Stomach (tissue), 9 donors: Measurements from ENCODE around the gene TSHZ2. TPM values are rescaled to one million over a fixed set of nuclear protein-coding genes. Genes with fewer than 3 reads are reported as not detected.
"Not testable (repeated sequence)": the region's sequence is repeated elsewhere in the genome, so short reads cannot be mapped to it uniquely, and the experiment has no call there.

Experiments
- DNase-seq, 2 donors: peaks; one replicate each; pipeline versions ENCODE4 v3.0.0 to v3.0.0-alpha.2; 2013 to 2019
- H3K27ac ChIP-seq, 5 donors: fragments of 200-600 bp in 4 of 5; sonication (generic) in 4 of 5; one replicate each; pipeline ENCODE4 v1.5.1; 2013 to 2019; ENCODE audit warnings: mild to moderate bottlenecking in 1 of 5, moderate library complexity in 1 of 5
- H3K27me3 ChIP-seq, 3 donors: fragments of 200-600 bp; sonication (generic); one replicate each; pipeline ENCODE4 v1.5.1; 2017 to 2019; ENCODE audit warnings: mixed run types in 1 of 3
- H3K36me3 ChIP-seq, 4 donors: fragments of 200-600 bp; sonication (generic); 1 replicate in 3 of 4; 2 replicates in 1 of 4; pipeline ENCODE4 v1.5.1; 2016 to 2019
- H3K4me1 ChIP-seq, 4 donors: fragments of 200-600 bp; sonication (generic); one replicate each; pipeline ENCODE4 v1.5.1; 2016 to 2019
- H3K4me3 ChIP-seq, 4 donors: fragments of 200-600 bp; sonication (generic) in 3 of 4; one replicate each; pipeline ENCODE4 v1.5.1; 2016 to 2019; ENCODE audit warnings: mild to moderate bottlenecking in 1 of 4
- H3K9me3 ChIP-seq, 4 donors: fragments of 200-600 bp; sonication (generic); one replicate each; pipeline ENCODE4 v1.5.1; 2016 to 2019
- CTCF ChIP-seq, 7 experiments: fragments of 450-650 bp in 4 of 7; fragments of 200-600 bp in 3 of 7; sonication (generic) in 3 of 7; IDR thresholded peaks; one replicate each; pipeline ENCODE4 v1.5.1; 2016 to 2019; ENCODE audit warnings: antibody characterized with exemption in 7 of 7, control low read depth in 2 of 7, mild to moderate bottlenecking in 1 of 7
- EP300 ChIP-seq: sonication (generic); formaldehyde crosslinking; IDR thresholded peaks from one replicate; pipeline ENCODE4 v1.6.1; 2017; ENCODE audit warnings: antibody characterized with exemption
- POLR2A ChIP-seq, 4 donors: fragments of 450-650 bp; IDR thresholded peaks; one replicate each; pipeline ENCODE4 v1.6.1; 2016; ENCODE audit warnings: antibody characterized with exemption in 4 of 4, control low read depth in 2 of 4, mild to moderate bottlenecking in 1 of 4, moderate library complexity in 1 of 4
- POLR2AphosphoS5 ChIP-seq, 3 donors: sonication (generic); formaldehyde crosslinking; IDR thresholded peaks; one replicate each; pipeline ENCODE4 v1.6.1; 2016; ENCODE audit warnings: antibody characterized with exemption in 3 of 3
- WGBS, 5 donors: extraction: QIAGEN DNeasy Blood & Tissue Kit in 3 of 5; methylation state at CpG; one replicate each; pipeline versions ENCODE4 v1.1.5 to v1.1.7; 2013 to 2018; 5-methylcytosine and 5-hydroxymethylcytosine counted together
- intact Hi-C: fragments of 100-400 bp; cut with DNase I; formaldehyde crosslinking; loops from one replicate; pipeline ENCODE4 v1.15.1; 2023; ENCODE audit warnings: low total_unique reads
- polyA plus RNA-seq, 3 donors: library from polyadenylated mRNA; stranded (reverse); fragments of 200-250 nt; gene quantifications; one replicate each; pipeline ENCODE4 v1.2.3, GENCODE V29; 2013
- total RNA-seq, 5 donors: library from RNA; depleted of rRNA; stranded (reverse); fragments of >200 nt; gene quantifications; one replicate each; pipeline versions ENCODE4 v1.1.0 to v1.2.3, GENCODE V29; 2014 to 2016
- donor health status: healthy with polysubstance abuse.
- donor health status: Bipolar disorder and iron deficiency.
- donor health status: healthy.

Gene TSHZ2
- total and polyA plus RNA-seq, 8 donors, result 2.9 to 20.5 (median 5.8) TPM

DNA sequence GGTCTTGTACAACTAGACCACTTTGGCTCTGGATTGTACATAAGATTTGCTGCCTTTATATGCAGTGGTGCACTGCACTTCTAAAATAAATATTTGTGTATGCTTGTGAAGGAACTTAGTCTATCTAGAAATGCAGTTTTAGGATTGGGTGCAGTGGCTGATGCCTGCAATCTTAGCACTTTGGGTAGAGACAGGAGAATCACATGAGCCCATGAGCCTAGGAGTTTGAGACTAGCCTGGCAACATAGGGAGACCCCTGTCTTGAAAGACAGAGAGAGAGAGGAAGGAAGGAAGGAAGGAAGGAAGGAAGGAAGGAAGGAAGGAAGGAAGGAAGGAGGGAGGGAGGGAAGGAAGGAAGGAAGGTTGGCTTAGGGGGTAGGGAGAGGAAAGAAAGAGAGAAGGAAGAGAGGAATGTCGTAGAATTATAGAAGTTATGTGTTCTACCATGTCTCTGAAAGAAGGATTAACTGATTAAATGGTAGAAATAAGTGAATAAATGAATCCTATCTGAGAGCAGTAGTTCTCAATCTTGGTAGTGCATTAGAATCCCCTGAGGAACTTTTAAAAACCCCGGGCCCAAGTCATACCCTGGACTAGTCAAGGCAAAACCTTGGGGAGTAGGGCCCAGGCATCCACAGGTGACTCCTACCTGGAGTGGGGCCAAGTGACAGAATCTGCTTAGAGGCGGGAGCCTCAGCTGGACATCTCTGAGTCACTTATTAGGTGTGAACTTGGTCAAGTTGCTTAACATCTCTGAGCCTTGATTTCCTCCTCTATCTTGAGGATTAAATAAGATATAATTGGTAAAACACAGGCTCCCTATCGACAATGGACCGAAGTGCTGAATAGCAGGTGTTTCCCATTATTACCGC, 491.2 kb downstream of the TSHZ2 start:
- Histone ChIP-seq H3K27me3 (no peaks in the 10 kb centered on the region), H3K4me1 (no peaks in the 10 kb centered on the region), H3K4me3 (no peak overlapping the region), H3K27ac (no peak overlapping the region), H3K9me3 (peaks cover 0 to 3% (median 0%) of the 10 kb centered on the region in 4 donors), H3K36me3 (no peaks in the 10 kb centered on the region)
- TF ChIP-seq POLR2AphosphoS5 (IDR thresholded peaks at IDR 0.05) (no peak), POLR2A (IDR thresholded peaks at IDR 0.05) (no peak), EP300 (no peak), CTCF (IDR thresholded peaks at IDR 0.05) (no peak)
- no peak for DNase-seq
- WGBS, 5 donors, result 85 to 95% (median 91%) methylated on average over 6 of the region's 6 CpGs
- intact Hi-C loops, result no loop called here

DNA sequence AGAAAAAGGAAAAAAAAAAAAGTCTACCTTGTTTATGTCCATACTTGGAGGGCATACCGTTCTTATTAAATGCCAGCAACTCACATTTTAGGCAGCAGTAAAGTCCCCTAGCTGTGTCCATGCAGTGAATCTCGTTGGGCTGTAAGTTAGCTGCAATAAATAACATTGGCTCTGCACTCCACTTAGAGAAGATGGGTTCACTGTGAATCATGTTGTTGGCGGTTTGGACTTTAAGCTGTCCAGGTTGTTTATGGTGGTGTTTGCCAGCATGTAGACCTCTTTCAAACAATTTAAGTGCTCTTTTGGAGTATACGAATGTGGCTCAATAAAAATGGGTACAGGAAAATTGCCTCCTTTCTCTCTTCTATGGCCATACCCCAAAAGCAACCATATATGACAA, 494.1 kb downstream of the TSHZ2 start:
- no peak overlapping the region for H3K4me3 ChIP-seq
- WGBS, 5 donors, result 65 to 93% (median 85%) methylated on average over 4 of the region's 4 CpGs
- H3K27me3 ChIP-seq, result no peaks in the 10 kb centered on the region

GRCh38 chr20:53468587-53468986, 496.4 kb downstream of the TSHZ2 start:
- Histone ChIP-seq H3K36me3 (no peaks in the 10 kb centered on the region), H3K27ac (no peak overlapping the region), H3K4me3 (no peak overlapping the region), H3K27me3 (no peaks in the 10 kb centered on the region), H3K9me3 (no peaks in the 10 kb centered on the region), H3K4me1 (no peaks in the 10 kb centered on the region)
- DNase-seq, result peak in 1 of 2 donors; percentile 10
- intact Hi-C loops, result no loop called here
- TF ChIP-seq POLR2AphosphoS5 (IDR thresholded peaks at IDR 0.05), result no peak
- 74 to 88% (median 79%) methylated on average over 5 of the region's 5 CpGs for WGBS, 5 donors

More for the DNA sequence above, 494.1 kb downstream of the TSHZ2 start:
- TF ChIP-seq EP300, result no peak
- TF ChIP-seq CTCF (IDR thresholded peaks at IDR 0.05), result no peak
- TF ChIP-seq POLR2A (IDR thresholded peaks at IDR 0.05), result no peak
- TF ChIP-seq POLR2AphosphoS5 (IDR thresholded peaks at IDR 0.05), result no peak
- H3K4me1 ChIP-seq, result no peaks in the 10 kb centered on the region
- H3K9me3 ChIP-seq, result no peaks in the 10 kb centered on the region
- H3K36me3 ChIP-seq, result no peaks in the 10 kb centered on the region
- no peak for DNase-seq
- intact Hi-C loops, result no loop called here
- H3K27ac ChIP-seq, result no peak overlapping the region

DNA sequence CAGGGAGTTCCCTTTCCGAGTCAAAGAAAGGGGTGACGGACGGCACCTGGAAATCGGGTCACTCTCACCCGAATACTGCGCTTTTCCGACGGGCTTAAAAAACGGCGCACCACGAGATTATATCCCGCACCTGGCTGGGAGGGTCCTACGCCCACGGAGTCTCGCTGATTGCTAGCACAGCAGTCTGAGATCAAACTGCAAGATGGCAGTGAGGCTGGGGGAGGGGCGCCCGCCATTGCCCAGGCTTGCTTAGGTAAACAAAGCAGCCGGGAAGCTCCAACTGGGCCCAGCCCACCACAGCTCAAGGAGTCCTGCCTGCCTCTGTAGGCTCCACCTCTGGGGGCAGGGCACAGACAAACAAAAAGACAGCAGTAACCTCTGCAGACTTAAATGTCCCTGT, 500.7 kb downstream of the TSHZ2 start:
- H3K4me3 ChIP-seq, H3K36me3 ChIP-seq, DNase-seq, H3K9me3 ChIP-seq, H3K27me3 ChIP-seq, intact Hi-C loops, H3K4me1 ChIP-seq, H3K27ac ChIP-seq: not testable (repeated sequence)
- 75 to 93% (median 86%) methylated on average over 8 to 18 of the region's 18 CpGs for WGBS, 5 donors

GRCh38 chr20:53480913-53481312, 508.8 kb downstream of the TSHZ2 start:
- H3K27ac ChIP-seq, result no peak overlapping the region
- no peaks in the 10 kb centered on the region for H3K4me1 ChIP-seq
- WGBS, 5 donors, result 89 to 95% (median 93%) methylated on average over 2 of the region's 2 CpGs
- no peaks in the 10 kb centered on the region for H3K36me3 ChIP-seq
- no peak for DNase-seq
- peaks cover 0 to 3% (median 0%) of the 10 kb centered on the region in 4 donors for H3K9me3 ChIP-seq
- no peak overlapping the region for H3K4me3 ChIP-seq
- no peak for TF ChIP-seq POLR2AphosphoS5 (IDR thresholded peaks at IDR 0.05)
- TF ChIP-seq CTCF (IDR thresholded peaks at IDR 0.05), result no peak
- TF ChIP-seq POLR2A (IDR thresholded peaks at IDR 0.05), result no peak
- no peak for TF ChIP-seq EP300
- H3K27me3 ChIP-seq, result no peaks in the 10 kb centered on the region
- intact Hi-C loops, result no loop called here
